NAMALWA (cell line): ENCODE data around the gene B3GNT9.
"Not testable (repeated sequence)": the region's sequence is repeated elsewhere in the genome, so short reads cannot be mapped to it uniquely, and the experiment has no call there.

Experiments
- DNase-seq: peaks from one replicate; pipeline ENCODE4 v3.0.0-alpha.2; 2015; ENCODE audit warnings: low spot score

B3GNT9 gene

GRCh38 chr16:67150047-67150832, 558 bp downstream of the B3GNT9 start:
- no peak for DNase-seq

- DNase-seq, result no peak
Observed at GRCh38 chr16:67149276-67150046, 1.3 kb downstream of the B3GNT9 start.

- DNase-seq, result no peak
Observed at GRCh38 chr16:67148656-67149275, 2.0 kb downstream of the B3GNT9 start.

GRCh38 chr16:67148221-67148620, 2.6 kb downstream of the B3GNT9 start:
- no peak for DNase-seq

GRCh38 chr16:67147437-67148140, 3.2 kb downstream of the B3GNT9 start:
- DNase-seq, result no peak

GRCh38 chr16:67146523-67147357, 4.1 kb downstream of the B3GNT9 start:
- DNase-seq, result no peak

- DNase-seq, result no peak
Observed at GRCh38 chr16:67145746-67146145, 5.1 kb downstream of the B3GNT9 start.

- DNase-seq, result no peak
Observed at GRCh38 chr16:67144943-67145342, 5.9 kb downstream of the B3GNT9 start.

GRCh38 chr16:67142342-67142741, 8.5 kb downstream of the B3GNT9 start:
- no peak for DNase-seq

GRCh38 chr16:67141391-67141790, 9.4 kb downstream of the B3GNT9 start:
- DNase-seq, result no peak

- no peak for DNase-seq
Observed at GRCh38 chr16:67137605-67138004, 13.2 kb downstream of the B3GNT9 start.

- no peak for DNase-seq
Observed at GRCh38 chr16:67129422-67129821, 21.4 kb downstream of the B3GNT9 start.

- DNase-seq, result no peak
Observed at GRCh38 chr16:67128887-67129286, 21.9 kb downstream of the B3GNT9 start.

GRCh38 chr16:67128417-67128816, 22.4 kb downstream of the B3GNT9 start:
- no peak for DNase-seq

- not testable (repeated sequence) for DNase-seq
Observed at GRCh38 chr16:67122799-67123198, 28.0 kb downstream of the B3GNT9 start.

- no peak for DNase-seq
Observed at GRCh38 chr16:67120025-67120424, 30.8 kb downstream of the B3GNT9 start.

- no peak for DNase-seq
Observed at GRCh38 chr16:67117716-67118115, 33.1 kb downstream of the B3GNT9 start.

GRCh38 chr16:67116388-67117311, 34.1 kb downstream of the B3GNT9 start:
- no peak for DNase-seq

- no peak for DNase-seq
Observed at GRCh38 chr16:67115639-67116038, 35.2 kb downstream of the B3GNT9 start.

GRCh38 chr16:67114793-67115192, 36.0 kb downstream of the B3GNT9 start:
- DNase-seq, result no peak
